Right renal cortex interstitium (tissue), 3 donors: ENCODE measurements around the gene DIO1. TPM values are rescaled to one million over a fixed set of nuclear protein-coding genes. Genes with fewer than 3 reads are reported as not detected.

Experiments used
- DNase-seq, 3 donors: peaks; one replicate each; pipeline ENCODE4 v3.0.0-alpha.2; 2013; ENCODE audit warnings: low read depth in 3 of 3, low spot score in 2 of 3
- polyA plus RNA-seq, 3 donors: library from polyadenylated mRNA; unstranded; fragments of 120-200 nt; gene quantifications; one replicate each; pipeline ENCODE4 v1.2.1, GENCODE V29; 2013; ENCODE audit not compliant: insufficient read length in 3 of 3

The DIO1 gene
- polyA plus RNA-seq, 3 donors, result 5.6 to 12.2 (median 9.8) TPM

DNA sequence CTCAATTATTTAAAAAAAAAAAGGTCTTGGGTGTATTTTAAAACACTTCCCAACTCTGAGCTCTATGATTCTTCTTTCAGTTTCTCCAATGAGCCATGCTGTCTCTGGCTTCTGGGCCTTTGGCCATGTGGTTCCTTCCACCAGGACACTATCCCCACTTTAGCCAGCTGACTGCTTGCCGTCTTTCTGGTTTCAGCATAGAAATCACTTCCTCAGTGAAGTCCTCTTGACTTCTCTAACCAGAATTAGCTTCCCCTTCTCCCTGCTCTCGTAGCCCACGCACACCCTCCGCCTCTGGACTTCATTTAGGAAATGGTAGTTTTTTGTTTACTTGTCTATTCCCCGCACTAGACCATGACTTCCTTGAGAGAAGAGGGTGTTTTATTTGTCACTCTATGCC is 1.1 kb upstream of the DIO1 start:
- DNase-seq, result no peak

DNA sequence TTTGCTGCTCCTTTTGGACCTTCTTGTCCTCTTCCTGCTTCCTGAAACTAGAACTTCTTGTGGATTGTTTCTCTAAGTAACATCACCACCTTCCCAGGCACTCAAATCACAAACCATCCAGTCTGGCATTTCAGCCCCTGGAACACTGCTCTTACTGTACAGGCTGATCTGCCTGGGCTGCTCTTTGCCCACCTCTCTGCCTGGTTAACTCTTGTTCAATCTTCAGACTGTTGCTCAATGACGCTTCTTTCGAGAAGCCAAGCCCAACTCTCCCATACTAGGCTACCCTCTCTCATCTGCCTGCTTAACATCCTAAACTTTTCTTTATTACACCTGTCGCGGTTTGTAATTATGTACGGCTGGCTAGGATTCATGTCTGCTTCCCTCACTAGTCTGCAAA is 657 bp downstream of the DIO1 start:
- no peak for DNase-seq

DNA sequence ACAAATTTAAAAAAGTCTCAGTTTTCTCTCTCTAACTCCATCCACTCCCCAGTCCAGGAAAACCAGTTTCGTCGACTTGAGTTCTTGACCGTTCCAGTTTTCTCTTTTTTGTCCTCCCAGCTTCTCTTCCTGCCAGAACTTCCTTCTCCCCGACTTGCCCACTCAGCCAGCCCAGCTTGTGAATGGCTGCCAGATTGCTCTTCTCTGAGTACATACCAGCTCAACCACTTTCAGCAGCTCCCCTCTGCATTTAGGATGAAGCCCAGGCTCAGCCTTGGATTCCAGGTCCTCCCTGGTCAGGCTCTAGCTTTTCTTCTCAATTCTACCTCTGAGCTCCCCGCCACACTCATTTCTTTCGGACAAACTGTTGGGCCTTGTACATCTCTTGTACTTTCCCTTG is 1.4 kb downstream of the DIO1 start:
- DNase-seq, result no peak

DNA sequence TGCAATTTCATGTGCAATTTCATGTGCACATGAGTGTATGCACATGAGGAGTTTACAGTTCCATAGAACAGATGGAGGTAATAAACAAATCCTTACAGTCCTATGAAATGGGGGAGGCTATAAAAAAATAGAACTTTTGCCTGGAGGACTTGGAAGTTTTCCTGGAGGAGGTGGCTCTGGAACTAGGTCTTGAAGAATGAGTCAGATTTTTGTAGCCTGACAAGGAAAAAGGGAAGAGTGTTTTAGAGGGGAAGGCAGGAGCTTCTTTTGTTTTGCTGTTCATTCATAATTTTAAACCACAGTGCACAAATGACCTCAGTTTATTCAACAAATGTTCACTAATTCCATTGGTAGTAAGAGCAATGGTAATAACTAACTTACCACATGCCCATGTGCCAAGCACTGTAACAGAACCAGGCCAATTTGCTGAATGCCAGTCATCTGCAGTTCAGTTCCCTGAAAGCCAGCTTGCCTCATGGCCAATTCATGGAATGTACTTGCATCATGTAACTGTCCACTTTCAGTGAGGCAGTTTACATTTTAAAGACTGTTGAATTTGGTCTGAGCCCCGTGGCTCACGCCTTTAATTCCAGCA is 2.7 kb downstream of the DIO1 start:
- no peak for DNase-seq

DNA sequence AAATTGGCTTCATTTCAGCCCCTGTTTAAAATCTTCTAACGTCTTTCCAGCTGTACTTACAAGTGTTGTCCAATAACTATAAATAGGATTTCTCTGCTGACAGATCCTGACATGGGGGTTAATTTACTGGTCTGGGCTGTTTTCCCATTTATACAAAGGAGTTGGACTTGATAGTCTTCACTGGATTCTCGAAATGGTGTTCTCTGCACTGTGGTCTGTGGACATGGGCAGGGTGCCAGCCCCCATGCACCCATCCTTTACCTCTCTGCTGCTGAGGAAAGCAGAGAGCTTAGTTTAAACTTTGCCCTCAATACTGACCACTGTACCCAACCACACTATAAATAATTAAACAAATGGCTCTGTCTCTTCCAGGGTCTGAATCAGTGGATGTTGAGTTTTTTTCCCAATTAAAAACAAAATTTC is 5.2 kb downstream of the DIO1 start:
- peak; percentile 57 to 61 (median 58) for DNase-seq

DNA sequence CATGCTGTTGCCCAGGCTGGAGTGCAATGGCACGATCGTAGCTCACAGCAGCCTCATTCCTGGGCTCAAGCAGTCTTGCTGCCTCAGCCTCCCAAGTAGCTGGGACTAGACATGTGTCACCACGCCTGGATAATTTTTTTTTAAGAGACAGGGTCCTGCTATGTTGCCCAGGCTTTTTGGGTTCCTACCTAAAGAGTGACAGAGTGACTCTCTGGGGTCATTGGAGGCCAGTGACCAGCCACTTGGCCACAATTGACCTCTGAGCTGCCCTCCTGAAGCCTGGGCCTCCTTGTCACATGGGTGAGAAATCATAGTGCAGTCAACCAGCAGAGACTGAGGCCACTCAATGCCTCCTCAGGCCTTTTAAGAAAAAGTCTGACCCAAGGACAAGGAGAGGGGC is 5.7 kb downstream of the DIO1 start:
- DNase-seq, result no peak

DNA sequence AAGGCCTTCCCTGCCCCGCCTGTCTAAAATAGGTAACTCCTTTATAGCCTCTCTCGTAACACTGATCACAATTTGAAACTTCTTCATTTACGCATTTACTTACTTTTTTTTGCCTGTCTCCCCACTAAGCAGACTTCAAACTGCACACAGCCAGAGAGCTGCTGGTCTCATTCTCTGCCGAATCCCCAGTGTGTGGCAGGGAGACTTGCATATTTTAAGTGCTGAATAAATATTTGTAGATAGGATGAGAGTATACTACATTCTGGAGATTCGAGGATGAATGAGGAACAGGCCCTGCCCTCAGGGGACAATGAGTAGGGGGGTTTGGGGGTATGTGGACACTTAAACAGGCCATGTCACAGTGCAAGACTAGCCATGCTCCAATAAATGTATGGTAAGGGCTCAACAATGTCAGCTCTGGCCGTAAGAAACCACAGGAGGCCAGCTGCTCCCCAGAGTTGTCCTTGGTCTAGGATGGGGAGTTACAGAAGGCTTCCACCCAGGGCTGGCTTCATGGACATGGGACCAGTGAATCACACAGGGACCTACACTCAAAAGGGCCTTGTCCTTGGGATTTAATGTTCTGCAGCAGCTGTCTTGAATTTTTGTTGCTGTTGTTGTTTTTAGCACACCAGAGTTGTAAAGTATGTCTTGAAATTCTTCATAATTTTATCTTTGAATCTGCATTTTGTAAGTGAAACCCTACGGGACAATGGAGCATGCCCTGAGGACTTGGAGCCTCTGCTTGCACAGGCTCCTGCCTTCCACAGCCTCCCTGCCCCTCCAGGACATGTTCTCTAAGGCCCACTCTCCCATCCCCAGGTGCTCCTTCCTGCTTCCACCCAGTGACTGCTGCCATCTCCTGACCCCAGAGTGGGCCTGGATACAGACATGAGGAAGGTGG is 8.5 kb downstream of the DIO1 start:
- DNase-seq, result no peak

DNA sequence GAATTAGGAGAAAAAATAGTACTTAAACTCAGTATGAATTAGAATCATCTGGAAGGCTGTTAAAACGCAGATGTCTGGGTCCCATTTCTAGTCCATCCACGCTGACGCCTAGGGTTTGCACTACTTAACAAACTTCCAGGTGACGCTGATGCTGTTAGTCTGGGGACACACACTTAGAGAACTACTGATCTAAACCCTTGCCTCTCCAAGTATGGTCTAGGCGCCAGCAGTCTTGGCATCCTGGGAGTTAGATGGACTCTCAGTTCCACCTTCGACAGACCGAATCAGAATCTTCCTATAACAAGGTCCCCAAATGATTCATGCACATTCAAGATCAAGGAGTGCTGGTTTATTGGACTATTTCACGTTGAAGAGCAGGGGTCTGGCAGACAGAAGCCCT is 11.5 kb downstream of the DIO1 start:
- no peak for DNase-seq

DNA sequence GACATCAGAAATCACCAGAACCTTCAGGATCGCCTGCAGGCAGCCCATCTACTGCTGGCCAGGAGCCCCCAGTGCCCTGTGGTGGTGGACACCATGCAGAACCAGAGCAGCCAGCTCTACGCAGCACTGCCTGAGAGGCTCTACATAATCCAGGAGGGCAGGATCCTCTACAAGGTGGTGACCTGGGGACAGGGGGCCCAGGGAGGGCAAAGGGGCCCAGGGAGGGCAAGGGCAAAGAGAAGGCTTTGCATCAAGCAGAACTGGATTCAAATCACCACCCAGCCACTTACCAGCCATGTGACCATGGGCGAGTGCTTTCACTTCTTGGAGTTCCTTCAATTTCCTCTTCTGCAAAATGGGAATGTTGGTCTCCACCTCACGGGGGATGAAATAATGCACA is 12.1 kb downstream of the DIO1 start:
- DNase-seq, result no peak

DNA sequence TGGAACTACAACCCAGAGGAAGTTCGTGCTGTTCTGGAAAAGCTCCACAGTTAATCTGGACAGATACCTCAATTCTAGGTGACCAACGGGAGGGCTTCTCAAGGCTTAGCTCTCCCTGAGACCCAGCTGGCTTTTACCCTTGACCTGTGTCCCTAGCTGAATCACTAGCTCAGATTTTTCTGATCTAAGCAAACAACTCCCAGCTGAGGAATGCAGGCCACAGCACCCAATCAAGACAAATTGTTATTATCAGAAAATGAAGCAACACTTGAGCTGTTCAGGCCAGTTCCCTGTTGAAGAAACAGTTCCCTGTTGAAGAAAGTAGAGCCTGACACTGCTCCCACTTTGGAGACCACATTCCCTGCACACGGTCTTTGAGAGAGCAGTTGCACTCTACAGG is 16.0 kb downstream of the DIO1 start:
- no peak for DNase-seq

DNA sequence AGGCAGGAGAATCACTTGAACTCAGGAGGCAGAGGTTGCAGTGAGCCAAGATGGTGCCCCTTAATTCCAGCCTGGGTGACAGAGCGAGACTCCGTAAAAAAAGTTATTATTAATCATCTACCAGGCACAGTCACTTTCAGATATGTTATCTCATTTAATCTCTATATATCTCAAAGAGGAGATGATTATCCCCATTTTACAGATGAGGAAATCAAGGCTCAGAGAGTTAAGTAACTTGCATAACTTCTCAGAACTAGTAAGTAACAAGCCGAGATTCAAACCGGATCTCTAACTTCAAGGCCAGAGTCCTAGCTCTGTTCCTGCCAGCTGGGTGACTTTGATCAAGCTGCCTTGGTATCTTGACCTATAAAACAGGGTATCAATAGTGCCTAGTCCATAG is 17.5 kb downstream of the DIO1 start:
- no peak for DNase-seq

DNA sequence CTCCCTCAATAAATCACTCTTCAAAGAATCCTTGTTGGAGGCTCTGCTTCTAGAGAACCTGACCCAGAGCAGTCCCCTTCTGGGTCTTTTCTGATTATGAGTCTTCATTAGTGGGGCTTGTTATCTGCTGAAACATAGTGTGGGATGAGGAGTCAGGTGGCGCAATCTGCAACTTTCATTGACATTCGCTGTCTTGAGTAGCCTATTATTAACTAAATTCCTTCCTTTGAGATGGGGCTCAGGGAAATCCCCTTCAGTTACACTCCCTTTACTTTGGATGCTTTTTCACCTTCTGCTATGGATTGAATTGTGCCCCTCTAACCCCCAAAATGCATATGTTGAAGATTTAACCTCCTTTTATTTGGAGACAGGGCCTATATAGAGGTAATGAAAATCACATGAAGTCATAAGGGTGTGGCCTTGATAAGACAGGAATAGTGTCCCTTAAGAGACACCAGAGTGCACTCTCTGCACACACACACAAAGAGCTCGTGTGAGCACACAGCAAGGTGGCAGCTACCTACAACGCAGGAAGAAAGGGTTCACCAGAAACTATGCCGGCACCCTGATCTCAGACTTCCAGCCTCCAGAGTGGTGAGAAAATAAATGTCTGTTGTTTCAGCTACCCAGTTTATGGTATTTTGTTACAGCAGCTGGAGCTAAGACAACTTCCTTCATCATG is 19.5 kb downstream of the DIO1 start:
- DNase-seq, result no peak

DNA sequence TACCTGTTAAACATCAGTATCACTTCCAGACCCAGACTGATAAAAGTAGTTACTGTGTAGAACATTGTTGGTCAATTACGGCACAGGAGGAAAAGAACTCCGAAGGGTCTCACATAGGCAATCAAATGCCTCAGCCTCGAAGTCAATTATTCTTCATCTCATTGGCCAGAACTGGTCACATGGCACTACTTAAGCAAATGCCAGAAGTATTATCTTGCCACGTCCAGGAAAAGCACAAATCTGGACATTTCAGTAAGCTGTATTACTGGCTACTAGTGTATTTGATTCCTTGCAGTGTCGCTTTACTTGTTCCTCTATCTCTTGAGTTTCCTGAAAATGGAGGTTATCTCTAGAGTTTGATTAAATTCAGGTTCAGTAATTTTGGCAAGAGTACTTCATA is 24.4 kb downstream of the DIO1 start:
- no peak for DNase-seq

DNA sequence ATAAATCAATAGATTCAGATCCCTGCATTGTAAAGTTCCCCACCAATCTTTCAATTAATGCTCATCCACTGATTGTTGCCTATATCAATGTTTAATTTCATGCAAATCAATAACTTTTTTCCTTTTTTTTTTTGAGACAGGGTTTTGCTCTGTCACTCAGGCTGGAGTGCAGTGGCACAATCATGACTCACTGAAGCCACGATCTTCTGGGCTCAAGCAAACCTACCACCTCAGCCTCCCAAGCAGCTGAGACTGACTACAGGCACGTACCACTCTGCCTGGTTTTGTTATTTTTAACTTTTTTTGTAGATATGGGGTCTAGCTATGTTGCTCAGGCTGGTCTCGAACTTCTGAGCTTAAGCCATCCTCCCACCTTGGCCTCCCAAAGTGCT is 25.7 kb downstream of the DIO1 start:
- DNase-seq, result no peak

DNA sequence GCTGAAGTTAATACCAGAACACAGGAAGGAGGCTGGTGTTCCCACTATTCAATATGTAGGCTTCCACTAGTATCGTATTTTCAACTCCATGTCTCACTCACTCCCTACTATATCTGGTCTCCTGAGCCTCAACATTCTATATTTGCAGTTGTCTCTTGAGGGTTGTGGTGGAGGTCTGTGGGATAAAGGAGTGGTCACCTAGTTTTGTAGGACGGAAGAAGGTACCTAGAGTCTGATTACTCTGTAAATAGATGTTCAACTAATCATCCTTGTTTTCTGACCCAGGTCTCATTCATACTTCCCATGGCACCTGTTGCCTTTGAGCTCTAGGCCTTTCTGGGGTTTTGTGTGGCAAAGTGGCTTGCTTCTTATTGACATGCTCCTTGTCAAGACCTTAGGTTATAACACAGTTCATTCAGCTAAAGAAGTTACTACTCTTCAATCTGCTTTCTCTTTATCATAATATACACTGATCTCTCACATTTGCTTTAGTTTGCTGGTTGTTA is 33.4 kb downstream of the DIO1 start:
- no peak for DNase-seq

DNA sequence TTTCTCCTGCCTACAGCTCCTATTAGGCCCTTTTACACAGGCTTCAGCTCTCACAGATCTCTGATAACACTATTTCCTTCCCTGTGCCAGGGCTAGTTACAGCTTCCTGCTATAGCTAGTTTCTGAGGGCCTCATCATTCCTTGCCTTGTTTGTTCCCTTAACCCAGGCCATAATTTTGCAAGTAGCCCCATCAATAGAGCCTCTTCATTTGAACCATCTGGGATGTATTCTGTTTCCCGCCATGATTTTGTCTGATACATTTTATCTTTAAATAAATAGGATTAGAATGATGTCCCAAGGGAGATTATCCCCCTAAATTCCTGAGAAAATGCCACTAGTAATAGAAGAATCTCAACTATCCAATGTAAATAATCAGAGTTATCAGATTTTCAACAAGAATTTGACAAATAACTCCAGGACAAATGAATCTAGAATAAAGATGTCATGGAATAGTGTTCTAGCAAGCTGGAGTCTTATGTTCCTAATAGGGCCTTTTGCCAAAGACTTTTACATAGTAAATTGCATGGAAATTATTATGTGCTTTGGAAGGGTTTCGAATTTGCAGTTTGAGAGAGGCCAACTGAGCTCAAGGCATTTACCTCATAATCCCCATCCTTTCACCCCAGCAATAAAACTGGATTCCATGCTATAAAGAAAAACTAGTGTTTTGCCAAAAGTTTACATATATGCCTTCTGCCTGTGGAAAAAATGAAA is 35.4 kb downstream of the DIO1 start:
- peak in 1 of 3 donors; percentile 31 for DNase-seq

DNA sequence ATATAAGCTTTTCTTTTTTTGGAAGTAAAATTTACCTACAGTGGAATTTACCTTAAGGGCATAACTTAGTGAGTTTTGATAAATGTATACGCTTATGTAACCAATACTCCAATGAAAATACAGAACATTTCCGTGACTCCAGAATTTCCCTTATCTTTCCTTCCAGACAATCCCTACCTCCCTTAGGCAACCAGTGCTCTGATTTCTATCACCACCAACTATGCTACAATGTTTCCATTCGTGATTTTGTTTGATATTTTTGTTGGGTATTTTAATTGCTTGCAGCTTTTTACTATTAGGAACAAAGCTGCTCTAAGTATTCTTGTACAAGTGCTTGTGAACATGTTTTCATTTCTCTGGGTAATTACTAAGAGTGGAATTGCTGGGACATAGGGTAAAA is 36.9 kb downstream of the DIO1 start:
- DNase-seq, result no peak

DNA sequence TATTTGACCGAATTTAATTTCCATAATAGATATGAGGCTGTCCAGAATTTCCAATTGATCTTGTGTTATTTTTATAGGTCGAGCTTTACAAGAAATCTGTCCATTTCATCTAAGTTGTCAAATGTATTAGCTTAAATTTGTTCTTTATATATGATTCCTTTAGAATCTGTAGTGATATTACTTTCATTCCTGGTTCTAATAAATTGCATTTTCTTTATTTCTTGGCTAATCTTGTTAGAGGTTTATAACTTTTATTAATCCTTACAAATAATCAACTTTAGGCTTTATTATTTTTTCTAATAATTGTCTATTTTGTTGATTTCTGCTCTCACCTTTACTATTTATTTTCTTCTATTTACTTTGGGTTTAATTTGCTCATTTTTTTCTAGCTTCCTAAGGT is 37.5 kb downstream of the DIO1 start:
- DNase-seq, result no peak

DNA sequence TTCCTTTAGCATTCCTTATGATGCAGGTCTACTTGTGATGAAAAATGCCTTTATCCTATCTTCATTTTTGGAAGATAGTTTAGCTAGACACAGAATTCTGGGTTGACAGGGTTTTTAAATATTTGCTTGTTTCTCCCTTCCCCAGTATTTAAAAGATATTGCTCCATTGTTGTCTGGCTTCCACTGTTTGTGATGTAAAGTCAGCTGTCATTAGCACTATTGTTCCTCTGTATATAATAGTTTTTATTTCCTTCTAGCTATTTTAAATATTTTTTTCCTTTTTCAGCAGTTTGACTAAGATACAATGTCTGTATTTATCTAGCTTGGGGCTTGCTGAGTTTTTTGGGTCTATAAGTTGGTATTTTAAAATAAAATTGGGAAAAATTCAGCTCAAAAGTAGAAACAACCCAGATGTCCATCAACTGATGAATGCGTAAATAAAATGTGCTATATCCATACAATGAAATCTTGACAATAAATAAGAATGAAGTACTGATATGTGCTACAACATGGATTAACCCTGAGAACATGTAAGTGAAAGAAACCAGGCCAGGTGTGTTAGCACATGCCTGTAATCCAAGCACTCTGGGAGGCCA is 40.3 kb downstream of the DIO1 start:
- no peak for DNase-seq

DNA sequence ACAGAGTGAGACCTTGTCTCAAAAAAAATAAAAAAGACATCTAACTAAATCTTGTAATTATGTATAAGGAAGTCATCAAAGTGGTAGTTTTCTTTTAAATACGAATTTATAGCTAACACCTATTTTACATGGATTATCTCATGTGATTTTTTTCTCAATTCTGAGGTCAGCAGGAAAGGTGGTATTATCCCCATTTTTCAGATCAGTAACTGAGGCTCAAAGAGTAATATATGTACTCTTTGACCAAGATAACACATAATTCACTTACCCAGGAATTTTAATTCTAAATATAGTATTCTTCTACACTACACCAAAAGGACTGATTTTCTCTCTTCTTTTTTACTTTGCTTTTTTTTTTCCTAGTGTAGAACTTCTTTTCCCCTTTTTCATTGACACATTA is 42.4 kb downstream of the DIO1 start:
- no peak for DNase-seq
